ENCODE data around the gene PACSIN3. TPM values are rescaled to one million over a fixed set of nuclear protein-coding genes. Genes with fewer than 3 reads are reported as not detected.

The PACSIN3 gene
- total RNA-seq, 1 donor from 2014 or later = 36.9 TPM

- TF ChIP-seq CTCF (IDR thresholded peaks at IDR 0.05) = no peak
- Histone ChIP-seq H3K4me3 (peak overlapping the region; percentile 77), H3K9me3 (no peaks in the 10 kb centered on the region), H3K27me3 (no peaks in the 10 kb centered on the region), H3K4me1 (peaks cover 37% of the 10 kb centered on the region), H3K27ac (peak overlapping the region; percentile 82), H3K36me3 (no peaks in the 10 kb centered on the region)
- ATAC-seq (peak; percentile 1), DNase-seq (no peak)
- intact Hi-C loops (cut with DNase I) = loop anchor here (10.0 kb wide), 1 partner anchor 170 kb away; the partner anchor contains the start of gene MYBPC3
Observed at GRCh38 chr11:47184711-47185304, 1.4 kb downstream of the PACSIN3 start.

- Histone ChIP-seq H3K36me3 (peaks cover 6% of the 10 kb centered on the region), H3K27me3 (no peaks in the 10 kb centered on the region), H3K27ac (no peak overlapping the region), H3K4me3 (no peak overlapping the region), H3K4me1 (peaks cover 35% of the 10 kb centered on the region), H3K9me3 (no peaks in the 10 kb centered on the region)
- TF ChIP-seq CTCF (IDR thresholded peaks at IDR 0.05) = no peak
- no peak for ATAC-seq
- intact Hi-C loops (cut with DNase I) = loop anchor here (10.0 kb wide), 1 partner anchor 171 kb away; the partner anchor contains the start of gene MYBPC3
- no peak for DNase-seq
Observed at GRCh38 chr11:47183969-47184368, 2.3 kb downstream of the PACSIN3 start.

GRCh38 chr11:47183031-47183856, 3.0 kb downstream of the PACSIN3 start:
- Histone ChIP-seq H3K27ac (no peak overlapping the region), H3K4me3 (no peak overlapping the region), H3K4me1 (peaks cover 32% of the 10 kb centered on the region), H3K27me3 (no peaks in the 10 kb centered on the region), H3K9me3 (no peaks in the 10 kb centered on the region), H3K36me3 (peaks cover 6% of the 10 kb centered on the region)
- DNase-seq (no peak), ATAC-seq (no peak)
- intact Hi-C loops (cut with DNase I) = loop anchor here (10.0 kb wide), 1 partner anchor 172 kb away; the partner anchor contains the start of gene MYBPC3
- no peak for TF ChIP-seq CTCF (IDR thresholded peaks at IDR 0.05)

GRCh38 chr11:47182380-47182779, 3.9 kb downstream of the PACSIN3 start:
- Histone ChIP-seq H3K4me3 (no peak overlapping the region), H3K27ac (no peak overlapping the region), H3K4me1 (peaks cover 32% of the 10 kb centered on the region), H3K27me3 (no peaks in the 10 kb centered on the region), H3K36me3 (peaks cover 6% of the 10 kb centered on the region), H3K9me3 (no peaks in the 10 kb centered on the region)
- intact Hi-C loops (cut with DNase I) = loop anchor here (10.0 kb wide), 1 partner anchor 172 kb away; the partner anchor contains the start of gene MYBPC3
- no peak for TF ChIP-seq CTCF (IDR thresholded peaks at IDR 0.05)
- DNase-seq (no peak), ATAC-seq (no peak)

GRCh38 chr11:47181271-47181670, 5.0 kb downstream of the PACSIN3 start:
- intact Hi-C loops (cut with DNase I) = loop anchor here (10.0 kb wide), 1 partner anchor 174 kb away; the partner anchor contains the start of gene MYBPC3
- DNase-seq = no peak
- H3K27me3 ChIP-seq = no peaks in the 10 kb centered on the region
- H3K27ac ChIP-seq = no peak overlapping the region
- H3K36me3 ChIP-seq = peaks cover 6% of the 10 kb centered on the region
- peaks cover 22% of the 10 kb centered on the region for H3K4me1 ChIP-seq
- no peak for TF ChIP-seq CTCF (IDR thresholded peaks at IDR 0.05)
- no peaks in the 10 kb centered on the region for H3K9me3 ChIP-seq
- no peak for ATAC-seq
- H3K4me3 ChIP-seq = no peak overlapping the region

Data from upper lobe of right lung (tissue), 1 donor.